ENCODE results near the gene SLC2A1.

SLC2A1 gene

GRCh38 chr1:42957880-42958487 lies 684 bp downstream of the SLC2A1 start:
- DNase-seq, result peak; percentile 83

GRCh38 chr1:42957229-42957879 lies 1.3 kb downstream of the SLC2A1 start:
- DNase-seq, result no peak

GRCh38 chr1:42956739-42957138 lies 1.9 kb downstream of the SLC2A1 start:
- no peak for DNase-seq

GRCh38 chr1:42955311-42956063 lies 3.2 kb downstream of the SLC2A1 start:
- no peak for DNase-seq

- no peak for DNase-seq
These were observed 5.2 kb downstream of the SLC2A1 start for GRCh38 chr1:42953182-42954180.

- no peak for DNase-seq
These were observed 6.2 kb downstream of the SLC2A1 start for GRCh38 chr1:42952303-42953001.

GRCh38 chr1:42951588-42951987 lies 7.1 kb downstream of the SLC2A1 start:
- DNase-seq, result no peak

GRCh38 chr1:42950116-42950481 lies 8.6 kb downstream of the SLC2A1 start:
- no peak for DNase-seq

GRCh38 chr1:42949312-42950115 lies 9.2 kb downstream of the SLC2A1 start:
- no peak for DNase-seq

- DNase-seq, result no peak
These were observed 10.5 kb downstream of the SLC2A1 start for GRCh38 chr1:42947965-42948732.

GRCh38 chr1:42947117-42947516 lies 11.6 kb downstream of the SLC2A1 start:
- DNase-seq, result no peak

GRCh38 chr1:42946120-42946898 lies 12.4 kb downstream of the SLC2A1 start:
- no peak for DNase-seq

GRCh38 chr1:42945164-42945563 lies 13.5 kb downstream of the SLC2A1 start:
- no peak for DNase-seq

GRCh38 chr1:42944246-42944928 lies 14.3 kb downstream of the SLC2A1 start:
- DNase-seq, result no peak

- no peak for DNase-seq
These were observed 14.9 kb downstream of the SLC2A1 start for GRCh38 chr1:42943728-42944127.

- no peak for DNase-seq
These were observed 15.5 kb downstream of the SLC2A1 start for GRCh38 chr1:42943166-42943565.

- DNase-seq, result no peak
These were observed 16.2 kb downstream of the SLC2A1 start for GRCh38 chr1:42942444-42942843.

GRCh38 chr1:42941640-42942330 lies 16.9 kb downstream of the SLC2A1 start:
- peak; percentile 44 for DNase-seq
